ENCODE results near the gene FOCAD. TPM values are rescaled to one million over a fixed set of nuclear protein-coding genes. Genes with fewer than 3 reads are reported as not detected.

Gene FOCAD
- total RNA-seq, 1 experiment from 2014 or later: 42.7 TPM

DNA sequence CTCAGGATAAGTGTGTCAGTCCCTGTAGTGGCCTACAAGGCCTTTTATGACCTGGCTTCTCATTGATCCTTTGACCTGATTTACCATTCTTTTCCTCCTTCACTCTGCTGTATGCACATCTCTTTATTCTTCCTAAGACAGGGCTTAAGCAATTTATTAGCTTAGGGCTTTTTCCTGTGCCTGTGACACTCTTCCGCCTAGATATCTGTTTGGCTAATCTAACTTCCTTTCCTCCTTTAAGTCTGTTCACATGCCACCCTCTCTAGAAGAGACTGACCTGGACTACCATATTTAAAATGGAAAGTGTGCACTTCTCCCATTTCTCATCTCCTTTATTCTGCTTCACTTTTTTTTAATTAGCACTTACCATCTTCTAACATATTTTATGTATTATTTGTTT, 29.1 kb downstream of the FOCAD start:
- intact Hi-C loops (cut with micrococcal nuclease; ENCODE audit: unreplicated experiment): loop anchor here (5.0 to 10.0 kb wide), 2 partner anchors 356 to 768 kb away; no protein-coding TSS in a partner anchor
- Histone ChIP-seq H3K9me3 (ENCODE audit: low read depth, low read length, poor library complexity, severe bottlenecking) (no peaks in the 10 kb centered on the region), H3K27me3 (replicated peaks; ENCODE audit: insufficient read depth, low read depth, low read length, poor library complexity) (no peaks in the 10 kb centered on the region), H3K4me1 (ENCODE audit: insufficient read depth, low read length, poor library complexity, severe bottlenecking) (peaks cover 53% of the 10 kb centered on the region), H3K4me3 (ENCODE audit: low read depth, low read length, poor library complexity, severe bottlenecking) (no peak overlapping the region), H3K27ac (ENCODE audit: low read depth, low read length, poor library complexity, severe bottlenecking) (peak overlapping the region; percentile 98), H3K36me3 (ENCODE audit: insufficient read depth, low read length, poor library complexity, severe bottlenecking) (no peaks in the 10 kb centered on the region)
- no TSS peak for BruUV-seq (replicated peaks)
- TF ChIP-seq, protein P1, sequence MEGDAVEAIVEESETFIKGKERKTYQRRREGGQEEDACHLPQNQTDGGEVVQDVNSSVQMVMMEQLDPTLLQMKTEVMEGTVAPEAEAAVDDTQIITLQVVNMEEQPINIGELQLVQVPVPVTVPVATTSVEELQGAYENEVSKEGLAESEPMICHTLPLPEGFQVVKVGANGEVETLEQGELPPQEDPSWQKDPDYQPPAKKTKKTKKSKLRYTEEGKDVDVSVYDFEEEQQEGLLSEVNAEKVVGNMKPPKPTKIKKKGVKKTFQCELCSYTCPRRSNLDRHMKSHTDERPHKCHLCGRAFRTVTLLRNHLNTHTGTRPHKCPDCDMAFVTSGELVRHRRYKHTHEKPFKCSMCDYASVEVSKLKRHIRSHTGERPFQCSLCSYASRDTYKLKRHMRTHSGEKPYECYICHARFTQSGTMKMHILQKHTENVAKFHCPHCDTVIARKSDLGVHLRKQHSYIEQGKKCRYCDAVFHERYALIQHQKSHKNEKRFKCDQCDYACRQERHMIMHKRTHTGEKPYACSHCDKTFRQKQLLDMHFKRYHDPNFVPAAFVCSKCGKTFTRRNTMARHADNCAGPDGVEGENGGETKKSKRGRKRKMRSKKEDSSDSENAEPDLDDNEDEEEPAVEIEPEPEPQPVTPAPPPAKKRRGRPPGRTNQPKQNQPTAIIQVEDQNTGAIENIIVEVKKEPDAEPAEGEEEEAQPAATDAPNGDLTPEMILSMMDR (conservative IDR thresholded peaks at IDR 0.05; ENCODE audit: low read depth, low read length): no peak
- TF ChIP-seq EZH2 (IDR thresholded peaks at IDR 0.05; ENCODE audit: borderline replicate concordance, low read depth, low read length, poor library complexity, severe bottlenecking): no peak
- CTCF ChIA-PET: interaction anchor here (0.8 kb wide), 1 partner anchor 89 kb away, joined by 3 read pairs; no protein-coding TSS in a partner anchor
- peak; percentile 75 for DNase-seq (ENCODE audit: low spot score)
- POLR2A ChIA-PET (ENCODE audit: low non-redundant PET): interaction anchor here (0.5 kb wide), 1 partner anchor 639 kb away, joined by 4 read pairs; no protein-coding TSS in a partner anchor

DNA sequence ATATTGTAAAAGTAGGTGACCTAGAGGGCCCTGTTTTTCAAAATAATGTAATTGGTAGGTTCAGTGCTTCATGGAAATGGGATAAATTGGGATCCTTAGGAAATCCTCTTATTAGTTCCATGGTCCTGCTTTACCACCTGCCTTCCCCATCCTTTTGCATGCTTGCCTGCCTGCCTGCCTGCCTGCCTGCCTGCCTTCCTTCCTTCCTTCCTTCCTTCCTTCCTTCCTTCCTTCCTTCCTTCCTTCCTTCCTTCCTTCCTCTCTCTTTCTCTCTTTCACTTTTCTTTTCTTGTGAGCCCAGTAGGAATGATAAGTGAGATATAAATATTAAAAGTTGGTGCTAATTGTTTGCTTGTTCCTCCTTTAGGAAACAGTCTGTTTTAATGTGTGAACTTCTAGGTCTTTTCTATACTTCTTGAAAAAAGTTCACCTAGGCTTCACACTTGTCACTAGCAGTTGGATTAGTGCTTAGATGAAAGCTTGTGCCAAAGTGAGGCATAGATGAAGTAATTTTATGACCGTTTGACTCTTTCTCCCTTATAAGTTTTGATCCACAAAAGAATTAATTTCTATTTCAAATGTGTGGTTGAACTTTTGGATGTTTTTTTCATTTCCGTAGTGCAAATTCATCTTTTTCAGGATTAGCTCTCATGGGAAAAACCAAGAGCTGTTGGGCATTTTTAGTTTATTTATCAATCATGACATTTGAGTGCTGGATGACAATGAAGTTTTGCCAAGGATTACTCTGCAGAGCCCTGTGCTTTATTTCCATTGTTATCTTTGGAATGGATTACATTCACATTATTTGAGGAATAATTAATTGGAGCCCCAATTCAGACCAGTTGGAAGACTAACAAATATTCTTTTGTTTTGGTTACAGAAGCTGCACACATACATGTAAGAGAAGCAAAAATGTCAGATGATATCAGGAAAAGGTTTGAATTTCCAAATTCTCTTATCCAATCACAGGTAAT, 30.7 kb downstream of the FOCAD start:
- POLR2A ChIA-PET (ENCODE audit: low non-redundant PET): interaction anchor here (0.7 to 0.9 kb wide), 2 partner anchors 227 to 641 kb away, joined by 6 to 7 read pairs; no protein-coding TSS in a partner anchor
- H3K4me1 ChIP-seq (ENCODE audit: insufficient read depth, low read length, poor library complexity, severe bottlenecking): peaks cover 55% of the 10 kb centered on the region
- no peaks in the 10 kb centered on the region for H3K9me3 ChIP-seq (ENCODE audit: low read depth, low read length, poor library complexity, severe bottlenecking)
- intact Hi-C loops (cut with micrococcal nuclease; ENCODE audit: unreplicated experiment): loop anchor here (1.0 to 10.0 kb wide), 4 partner anchors 92 to 770 kb away; partner anchors contain the start of gene MLLT3
- no peaks in the 10 kb centered on the region for H3K36me3 ChIP-seq (ENCODE audit: insufficient read depth, low read length, poor library complexity, severe bottlenecking)
- peak; percentile 89 for DNase-seq (ENCODE audit: low spot score)
- H3K4me3 ChIP-seq (ENCODE audit: low read depth, low read length, poor library complexity, severe bottlenecking): no peak overlapping the region
- BruUV-seq (replicated peaks): TSS peak; percentile 54
- TF ChIP-seq, protein P1 (conservative IDR thresholded peaks at IDR 0.05; ENCODE audit: low read depth, low read length): no peak
- no peak for TF ChIP-seq EZH2 (IDR thresholded peaks at IDR 0.05; ENCODE audit: borderline replicate concordance, low read depth, low read length, poor library complexity, severe bottlenecking)
- H3K27me3 ChIP-seq (replicated peaks; ENCODE audit: insufficient read depth, low read depth, low read length, poor library complexity): no peaks in the 10 kb centered on the region
- H3K27ac ChIP-seq (ENCODE audit: low read depth, low read length, poor library complexity, severe bottlenecking): peak overlapping the region; percentile 98
- CTCF ChIA-PET: interaction anchor here (0.6 to 0.8 kb wide), 2 partner anchors 227 to 641 kb away, joined by 3 to 5 read pairs; no protein-coding TSS in a partner anchor

DNA sequence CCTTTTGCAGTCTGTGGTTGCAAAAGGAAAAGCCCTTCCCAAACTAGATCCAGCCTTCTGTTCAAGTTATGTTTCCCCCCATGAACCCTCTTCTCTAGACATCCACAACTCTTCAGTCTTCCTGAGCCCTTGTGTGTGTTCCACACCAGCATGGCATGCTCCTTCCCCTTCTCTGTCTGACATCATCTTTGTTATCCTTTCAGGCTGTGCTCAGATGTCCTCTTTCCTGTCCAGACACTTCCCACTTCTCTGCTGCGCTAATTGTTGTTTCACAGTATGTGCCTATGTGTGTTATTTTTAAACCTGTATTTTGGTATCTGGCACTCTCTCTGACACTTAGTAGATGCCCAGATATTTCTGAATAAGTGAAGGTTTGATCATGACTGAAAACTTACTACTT, 38.2 kb downstream of the FOCAD start:
- H3K9me3 ChIP-seq (ENCODE audit: low read depth, low read length, poor library complexity, severe bottlenecking): no peaks in the 10 kb centered on the region
- TF ChIP-seq, protein P1 (conservative IDR thresholded peaks at IDR 0.05; ENCODE audit: low read depth, low read length): no peak
- TF ChIP-seq EZH2 (IDR thresholded peaks at IDR 0.05; ENCODE audit: borderline replicate concordance, low read depth, low read length, poor library complexity, severe bottlenecking): no peak
- BruUV-seq (replicated peaks): no TSS peak
- POLR2A ChIA-PET (ENCODE audit: low non-redundant PET): no interaction called here
- no peaks in the 10 kb centered on the region for H3K27me3 ChIP-seq (replicated peaks; ENCODE audit: insufficient read depth, low read depth, low read length, poor library complexity)
- peaks cover 38% of the 10 kb centered on the region for H3K4me1 ChIP-seq (ENCODE audit: insufficient read depth, low read length, poor library complexity, severe bottlenecking)
- H3K4me3 ChIP-seq (ENCODE audit: low read depth, low read length, poor library complexity, severe bottlenecking): no peak overlapping the region
- CTCF ChIA-PET: no interaction called here
- intact Hi-C loops (cut with micrococcal nuclease; ENCODE audit: unreplicated experiment): no loop called here
- peak overlapping the region; percentile 42 for H3K27ac ChIP-seq (ENCODE audit: low read depth, low read length, poor library complexity, severe bottlenecking)
- H3K36me3 ChIP-seq (ENCODE audit: insufficient read depth, low read length, poor library complexity, severe bottlenecking): peaks cover 14% of the 10 kb centered on the region
- DNase-seq (ENCODE audit: low spot score): no peak
